Epithelial cell of esophagus (primary cell): ENCODE data around the gene ALK.
A peak's percentile ranks its signal among the peaks of the same experiment; 100 is the strongest.

Experiments
- DNase-seq: peaks from one replicate; pipeline ENCODE4 v3.0.0; 2010; ENCODE audit warnings: low read depth
- H3K4me3 ChIP-seq: 2 replicates; pipeline ENCODE4 v1.5.1; 2011; ENCODE audit warnings: mild to moderate bottlenecking, low read length, control low read depth
- CTCF ChIP-seq: IDR thresholded peaks from 2 replicates; pipeline ENCODE4 v1.5.1; 2011; ENCODE audit warnings: low read depth, mild to moderate bottlenecking, low read length, control low read depth, inconsistent platforms; ENCODE audit not compliant: insufficient read depth; ENCODE audit errors: missing control alignments

Gene ALK

GRCh38 chr2:29644949-29645348 lies 276.4 kb downstream of the ALK start:
- TF ChIP-seq CTCF, result no peak
- DNase-seq, result no peak

GRCh38 chr2:29643196-29643595 lies 278.2 kb downstream of the ALK start:
- no peak for DNase-seq
- H3K4me3 ChIP-seq, result no peak overlapping the region
- TF ChIP-seq CTCF, result no peak

More at GRCh38 chr2:29644949-29645348, 276.4 kb downstream of the ALK start:
- H3K4me3 ChIP-seq, result no peak overlapping the region

GRCh38 chr2:29640360-29640759 lies 281.0 kb downstream of the ALK start:
- DNase-seq, result peak; percentile 88
- no peak overlapping the region for H3K4me3 ChIP-seq
- no peak for TF ChIP-seq CTCF

GRCh38 chr2:29638641-29639040 lies 282.7 kb downstream of the ALK start:
- no peak for TF ChIP-seq CTCF
- DNase-seq, result peak; percentile 52
- H3K4me3 ChIP-seq, result no peak overlapping the region

GRCh38 chr2:29634916-29635315 lies 286.5 kb downstream of the ALK start:
- no peak for DNase-seq
- no peak overlapping the region for H3K4me3 ChIP-seq
- TF ChIP-seq CTCF, result no peak

- no peak for TF ChIP-seq CTCF
These were observed 289.4 kb downstream of the ALK start for GRCh38 chr2:29632018-29632417.

GRCh38 chr2:29629495-29629894 lies 291.9 kb downstream of the ALK start:
- peak; percentile 43 for DNase-seq
- H3K4me3 ChIP-seq, result no peak overlapping the region
- TF ChIP-seq CTCF, result no peak

More at GRCh38 chr2:29632018-29632417, 289.4 kb downstream of the ALK start:
- no peak overlapping the region for H3K4me3 ChIP-seq
- DNase-seq, result peak; percentile 90
